H1 (cell line): ENCODE data around the gene HINT2. TPM values are rescaled to one million over a fixed set of nuclear protein-coding genes. Genes with fewer than 3 reads are reported as not detected.

ENCODE experiments used
- CTCF ChIA-PET: fragments of 300-600 bp; sonication (Branson Sonifier 250); formaldehyde crosslinking; loops from one replicate; lab custom pipeline; 2021; ENCODE audit not compliant: partially characterized antibody; lab: Charles Lee
- POLR2A ChIA-PET: fragments of 300-600 bp; sonication (Branson Sonifier 250); formaldehyde crosslinking; loops from one replicate; lab custom pipeline; 2021; ENCODE audit warnings: inconsistent platforms; ENCODE audit not compliant: partially characterized antibody; lab: Charles Lee
- DNase-seq, 2 experiments: peaks; one replicate each; pipeline versions ENCODE4 v3.0.0 to v3.0.0-alpha.2; 2010 to 2022; ENCODE audit warnings: low spot score in 2 of 2, low read depth in 1 of 2, mixed read lengths in 1 of 2
- FAIRE-seq: peaks from 2 replicates; lab custom pipeline; 2011; peaks lifted over from hg19 to GRCh38; lab: Jason Lieb, UNC
- H2AFZ ChIP-seq: 2 replicates; pipeline ENCODE4 v1.8.1; 2012; ENCODE audit warnings: low read length, inconsistent platforms
- H2AK5ac ChIP-seq: 2 replicates; pipeline ENCODE4 v1.6.1; 2013; ENCODE audit warnings: low read depth, low read length
- H2BK120ac ChIP-seq: replicated peaks from 2 replicates; pipeline ENCODE3; 2013; ENCODE audit warnings: low read depth, low read length, inconsistent platforms
- H2BK12ac ChIP-seq: 2 replicates; pipeline ENCODE4 v1.6.1; 2013; ENCODE audit warnings: low read depth, low read length
- H2BK15ac ChIP-seq: 2 replicates; pipeline ENCODE4 v1.6.1; 2013; ENCODE audit warnings: low read length
- H2BK20ac ChIP-seq: 2 replicates; pipeline ENCODE4 v1.6.1; 2013; ENCODE audit warnings: low read length
- H2BK5ac ChIP-seq: 2 replicates; pipeline ENCODE4 v1.6.1; 2013; ENCODE audit warnings: low read depth, low read length
- H3K14ac ChIP-seq: 2 replicates; pipeline ENCODE4 v1.6.1; 2013; ENCODE audit warnings: inconsistent platforms; ENCODE audit not compliant: insufficient read length
- H3K18ac ChIP-seq: 2 replicates; pipeline ENCODE4 v1.6.1; 2013; ENCODE audit warnings: low read length; ENCODE audit errors: extremely low read depth
- H3K23ac ChIP-seq: 2 replicates; pipeline ENCODE4 v1.6.1; 2013; ENCODE audit warnings: inconsistent platforms; ENCODE audit not compliant: insufficient read length
- H3K23me2 ChIP-seq: 2 replicates; pipeline ENCODE4 v1.6.1; 2013; ENCODE audit warnings: low read depth, low read length
- H3K27ac ChIP-seq: 2 replicates; pipeline ENCODE4 v1.6.1; 2011; ENCODE audit warnings: low read depth, low read length, inconsistent platforms
- H3K27me3 ChIP-seq, 4 experiments: replicated peaks in 1 of 4; 1 replicate in 1 of 4; 2 replicates in 3 of 4; pipeline versions ENCODE4 v1.6.1 to v1.8.1; 2011 to 2013; ENCODE audit warnings: low read length in 3 of 4, mild to moderate bottlenecking in 3 of 4, inconsistent platforms in 2 of 4, mixed read lengths in 2 of 4, moderate library complexity in 1 of 4; ENCODE audit not compliant: control insufficient read depth in 3 of 4, insufficient read depth in 3 of 4; ENCODE audit errors: extremely low read depth in 1 of 4
- H3K36me3 ChIP-seq, 4 experiments: 2 replicates each; pipeline versions ENCODE4 v1.6.1 to v1.8.1; 2011 to 2013; ENCODE audit warnings: mild to moderate bottlenecking in 4 of 4, low read length in 3 of 4, moderate library complexity in 2 of 4, control low read depth in 1 of 4, inconsistent platforms in 1 of 4; ENCODE audit not compliant: insufficient read depth in 4 of 4, control insufficient read depth in 2 of 4
- H3K4ac ChIP-seq: replicated peaks from 2 replicates; pipeline ENCODE3; 2013; ENCODE audit warnings: low read length, low read depth, mixed read lengths, inconsistent platforms; ENCODE audit not compliant: insufficient read length
- H3K4me1 ChIP-seq, 4 experiments: replicated peaks in 1 of 4; 1 replicate in 1 of 4; 2 replicates in 3 of 4; pipeline versions ENCODE4 v1.6.1 to v1.8.1; 2011 to 2013; ENCODE audit warnings: low read length in 3 of 4, inconsistent platforms in 2 of 4, mixed read lengths in 1 of 4; ENCODE audit not compliant: insufficient read depth in 4 of 4, control insufficient read depth in 3 of 4
- H3K4me2 ChIP-seq, 2 experiments: 2 replicates each; pipeline versions ENCODE4 v1.6.1 to v1.8.1; 2011 to 2013; ENCODE audit warnings: low read depth in 2 of 2, low read length in 2 of 2, control low read depth in 1 of 2, inconsistent platforms in 1 of 2, mild to moderate bottlenecking in 1 of 2; ENCODE audit not compliant: insufficient read depth in 1 of 2
- H3K4me3 ChIP-seq, 4 experiments: fragments of 200-600, 300-600 bp in 1 of 4; sonication (generic), shearing (Covaris generic), sonication (Bioruptor Twin) in 1 of 4; 2 replicates each; pipeline versions ENCODE4 v1.5.1 to v1.8.1; 2011 to 2016; ENCODE audit warnings: low read length in 4 of 4, low read depth in 3 of 4, control low read depth in 2 of 4, inconsistent platforms in 2 of 4, mild to moderate bottlenecking in 2 of 4, mixed read lengths in 1 of 4, moderate library complexity in 1 of 4; ENCODE audit not compliant: insufficient read depth in 2 of 4; ENCODE audit errors: extremely low read depth in 1 of 4
- H3K56ac ChIP-seq: replicated peaks from 2 replicates; pipeline ENCODE3; 2013; ENCODE audit warnings: low read depth, mild to moderate bottlenecking, mixed read lengths, low read length, inconsistent platforms; ENCODE audit not compliant: insufficient read length
- H3K79me1 ChIP-seq: 2 replicates; pipeline ENCODE4 v1.6.1; 2013; ENCODE audit warnings: low read depth, low read length, control low read depth
- H3K79me2 ChIP-seq, 2 experiments: 2 replicates each; pipeline versions ENCODE4 v1.6.1 to v1.8.1; 2012 to 2013; ENCODE audit warnings: low read length in 2 of 2, mild to moderate bottlenecking in 2 of 2, inconsistent platforms in 1 of 2; ENCODE audit not compliant: insufficient read depth in 2 of 2, control insufficient read depth in 1 of 2
- H3K9ac ChIP-seq, 4 experiments: replicated peaks in 1 of 4; 1 replicate in 1 of 4; 2 replicates in 3 of 4; pipeline versions ENCODE4 v1.6.1 to v1.8.1; 2011 to 2013; ENCODE audit warnings: low read depth in 3 of 4, low read length in 3 of 4, control low read depth in 2 of 4, mild to moderate bottlenecking in 2 of 4, moderate library complexity in 2 of 4, inconsistent platforms in 1 of 4; ENCODE audit errors: extremely low read depth in 1 of 4
- H3K9me3 ChIP-seq, 2 experiments: 2 replicates each; pipeline versions ENCODE4 v1.6.1 to v1.8.1; 2012 to 2013; ENCODE audit warnings: mild to moderate bottlenecking in 2 of 2, moderate library complexity in 2 of 2, control low read depth in 1 of 2, inconsistent platforms in 1 of 2, low read depth in 1 of 2, low read length in 1 of 2, mixed read lengths in 1 of 2; ENCODE audit not compliant: insufficient read depth in 2 of 2
- H4K20me1 ChIP-seq, 2 experiments: replicated peaks in 1 of 2; 2 replicates each; pipeline versions ENCODE3 to v1.8.1; 2011 to 2013; ENCODE audit warnings: inconsistent platforms in 2 of 2, low read length in 2 of 2, mild to moderate bottlenecking in 1 of 2; ENCODE audit not compliant: insufficient read depth in 2 of 2, control insufficient read depth in 1 of 2
- H4K5ac ChIP-seq: 2 replicates; pipeline ENCODE4 v1.6.1; 2013; ENCODE audit warnings: low read length, low read depth, mixed read lengths, inconsistent platforms; ENCODE audit not compliant: insufficient read length
- H4K8ac ChIP-seq: 2 replicates; pipeline ENCODE4 v1.8.0; 2013; ENCODE audit warnings: mild to moderate bottlenecking, moderate library complexity, low read length, inconsistent platforms; ENCODE audit not compliant: insufficient read depth; ENCODE audit errors: extremely low read depth
- H4K91ac ChIP-seq: replicated peaks from 2 replicates; pipeline ENCODE3; 2013; ENCODE audit warnings: low read length, mixed read lengths, inconsistent platforms; ENCODE audit not compliant: insufficient read length
- BACH1 ChIP-seq: IDR thresholded peaks from 2 replicates; pipeline ENCODE4 v1.6.1; 2012; ENCODE audit warnings: low read length, improper control_type of control experiment
- CEBPB ChIP-seq: IDR thresholded peaks from 2 replicates; pipeline ENCODE4 v1.6.1; 2012; ENCODE audit warnings: low read depth, low read length
- CHD2 ChIP-seq: IDR thresholded peaks from 2 replicates; pipeline ENCODE4 v1.6.1; 2012; ENCODE audit warnings: low read length, improper control_type of control experiment
- CTBP2 ChIP-seq: IDR thresholded peaks from 2 replicates; pipeline ENCODE4 v1.7.0; 2011; ENCODE audit warnings: borderline replicate concordance, mild to moderate bottlenecking, moderate library complexity, mixed read lengths, low read length; ENCODE audit not compliant: insufficient read depth, insufficient read length
- FOSL1 ChIP-seq: IDR thresholded peaks from 2 replicates; pipeline ENCODE4 v1.6.1; 2011; ENCODE audit warnings: mild to moderate bottlenecking, low read depth, low read length, moderate library complexity; ENCODE audit not compliant: insufficient read depth
- KDM1A ChIP-seq: fragments of 200-600, 300-600 bp; sonication (generic); IDR thresholded peaks from 2 replicates; pipeline ENCODE4 v1.7.1; 2016; ENCODE audit warnings: mild to moderate bottlenecking, low read length, borderline replicate concordance
- NANOG ChIP-seq: IDR thresholded peaks from 2 replicates; pipeline ENCODE4 v1.6.1; 2011; ENCODE audit warnings: low read length, low read depth, mild to moderate bottlenecking, inconsistent platforms; ENCODE audit not compliant: insufficient read depth, poor library complexity, severe bottlenecking
- POU5F1 ChIP-seq: IDR thresholded peaks from 2 replicates; pipeline ENCODE4 v1.6.1; 2011; ENCODE audit warnings: low read depth, mild to moderate bottlenecking, low read length, moderate library complexity
- RBBP5 ChIP-seq: IDR thresholded peaks from 2 replicates; pipeline ENCODE4 v1.7.1; 2012; ENCODE audit warnings: low read depth, mild to moderate bottlenecking, inconsistent platforms, low read length, moderate library complexity, borderline replicate concordance
- RFX5 ChIP-seq: IDR thresholded peaks from 2 replicates; pipeline ENCODE4 v1.6.1; 2011; ENCODE audit warnings: low read depth, low read length, improper control_type of control experiment, borderline replicate concordance
- SP1 ChIP-seq: IDR thresholded peaks from 2 replicates; pipeline ENCODE4 v1.6.1; 2011; ENCODE audit warnings: low read depth, low read length
- TAF7 ChIP-seq: optimal IDR thresholded peaks from 2 replicates; pipeline ENCODE3; 2011; ENCODE audit warnings: low read depth, mild to moderate bottlenecking, inconsistent platforms, low read length, moderate library complexity, borderline replicate concordance
- TBP ChIP-seq: IDR thresholded peaks from 2 replicates; pipeline ENCODE4 v1.6.1; 2011; ENCODE audit warnings: low read depth, low read length, improper control_type of control experiment
- TCF12 ChIP-seq: IDR thresholded peaks from 2 replicates; pipeline ENCODE4 v1.6.1; 2011; ENCODE audit warnings: low read depth, mild to moderate bottlenecking, low read length
- WGBS, 2 experiments: shearing (Covaris generic) in 1 of 2; methylation state at CpG; one replicate each; pipeline versions ENCODE4 v1.1.6 to v1.1.7; 2013 to 2015; ENCODE audit warnings: low lambda C conversion rate in 2 of 2, mixed read lengths in 2 of 2, inconsistent platforms in 1 of 2, low coverage in 1 of 2, missing lambda C conversion rate in 1 of 2; ENCODE audit not compliant: insufficient replicate concordance in 2 of 2, insufficient coverage in 1 of 2, insufficient read length in 1 of 2; ENCODE audit errors: extremely low coverage in 1 of 2, missing lambda C conversion rate in 1 of 2; 5-methylcytosine and 5-hydroxymethylcytosine counted together
- polyA plus RNA-seq, 7 experiments: library from polyadenylated mRNA; depleted of rRNA in 3 of 7; stranded (reverse) in 5 of 7; unstranded in 2 of 7; fragments of >200 nt in 5 of 7; fragments of 200-250 nt in 2 of 7; gene quantifications; 1 replicate in 5 of 7; 2 replicates in 1 of 7; 4 replicates in 1 of 7; pipeline versions ENCODE4 v1.2.1 to v1.2.3, GENCODE V29; 2011 to 2013; ENCODE audit warnings: missing spikeins in 2 of 7, mixed read lengths in 2 of 7
- total RNA-seq: library from RNA; stranded (reverse); fragmentation: NEBNext Ultra II Directional; extraction: Animal tissue kit (Norgen Biotek cat#: 25700); gene quantifications from 2 replicates; pipeline ENCODE4 v1.2.1, GENCODE V29; 2021
- TF ChIP-seq, protein P1 (sequence below): IDR thresholded peaks from 2 replicates; pipeline ENCODE4 v1.6.1; 2012; ENCODE audit warnings: inconsistent platforms

Gene HINT2
- total and polyA plus RNA-seq, 2 of the 8 experiments (the other 6 are each of a cell fraction or from before 2014, with no cell fraction given) = 32.1 to 51.2 TPM

DNA sequence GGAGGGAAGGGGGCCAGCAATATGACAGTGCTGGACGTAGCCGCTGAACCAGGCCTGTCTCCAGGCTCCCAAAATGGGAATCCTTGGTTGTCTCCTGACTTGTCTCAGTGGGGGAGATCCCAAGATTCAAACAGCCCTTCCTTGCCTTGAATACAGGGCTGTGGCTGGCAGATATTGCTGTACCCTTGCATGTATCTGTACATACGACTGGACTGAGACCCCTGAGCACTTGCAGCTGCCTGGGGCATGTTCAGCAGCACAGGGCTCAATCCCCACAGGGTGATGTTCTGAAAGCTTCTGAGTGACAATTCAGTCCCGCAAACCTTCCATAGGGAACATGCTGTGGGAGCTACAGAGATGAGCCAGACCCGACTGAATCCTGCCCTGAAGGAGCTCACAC is 42.0 kb upstream of the HINT2 start:
- Histone ChIP-seq H3K4me3 (no peak overlapping the region), H4K8ac (no peak overlapping the region), H3K23me2 (no peaks in the 10 kb centered on the region; the same call in 1 of the 2 replicates), H2BK20ac (no peak overlapping the region), H3K27ac (no peak overlapping the region), H4K20me1 (peaks cover 0 to 2% of the 10 kb centered on the region in 2 experiments), H2AFZ (no peak overlapping the region), H2BK5ac (no peak overlapping the region), H2AK5ac (no peak overlapping the region), H3K9me3 (no peaks in the 10 kb centered on the region), H2BK12ac (no peak overlapping the region), H3K36me3 (peaks cover 0 to 4% (median 1%) of the 10 kb centered on the region in 4 experiments; a peak in 2 of 8 replicates), H4K5ac (no peak overlapping the region), H3K14ac (no peak overlapping the region), H3K4me1 (no peaks in the 10 kb centered on the region), H3K79me2 (no peaks in the 10 kb centered on the region), H3K79me1 (no peaks in the 10 kb centered on the region), H3K56ac (no peak overlapping the region), H3K23ac (no peak overlapping the region), H4K91ac (no peak overlapping the region), H2BK120ac (no peak overlapping the region), H3K27me3 (no peaks in the 10 kb centered on the region), H3K4ac (no peak overlapping the region), H3K4me2 (no peak overlapping the region), H3K18ac (no peak overlapping the region), H2BK15ac (no peak overlapping the region), H3K9ac (no peak overlapping the region)
- WGBS, 2 experiments = 86% methylated on average over 5 of the region's 5 CpGs; no CpG with 5 or more reads in 1 of the 2 experiments
- TF ChIP-seq SP1 = no peak
- TF ChIP-seq, protein P1, sequence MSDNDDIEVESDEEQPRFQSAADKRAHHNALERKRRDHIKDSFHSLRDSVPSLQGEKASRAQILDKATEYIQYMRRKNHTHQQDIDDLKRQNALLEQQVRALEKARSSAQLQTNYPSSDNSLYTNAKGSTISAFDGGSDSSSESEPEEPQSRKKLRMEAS = no peak
- TF ChIP-seq CEBPB = no peak
- no peak for TF ChIP-seq TBP
- TF ChIP-seq TCF12 = no peak
- TF ChIP-seq BACH1 = no peak
- TF ChIP-seq RFX5 = no peak
- no peak for TF ChIP-seq NANOG
- no peak for TF ChIP-seq KDM1A
- TF ChIP-seq FOSL1 = no peak
- no peak for TF ChIP-seq POU5F1
- TF ChIP-seq CTBP2 = no peak
- no peak for TF ChIP-seq RBBP5
- TF ChIP-seq CHD2 = no peak
- no peak for TF ChIP-seq TAF7
- ChIA-PET CTCF (interaction anchor here (0.5 to 5.9 kb wide), 10 partner anchors 13 to 478 kb away, joined by 3 to 31 read pairs (median 8); no protein-coding TSS in a partner anchor), POLR2A (interaction anchor here (0.6 to 3.0 kb wide), 5 partner anchors 7 to 1613 kb away, joined by 3 to 14 read pairs (median 4); no protein-coding TSS in a partner anchor)
- DNase-seq = peak in 1 of 2 experiments; percentile 17
- no peak for FAIRE-seq
